Vagina (tissue), 2 donors: ENCODE data around the gene RIN2. TPM values are rescaled to one million over a fixed set of nuclear protein-coding genes. Genes with fewer than 3 reads are reported as not detected.

Experiments used
- DNase-seq, 2 donors: peaks; one replicate each; pipeline ENCODE4 v3.0.0-alpha.2; 2017; ENCODE audit errors: extremely low spot score in 2 of 2
- H3K27ac ChIP-seq: fragments of 200-600 bp; sonication (generic); one replicate; pipeline ENCODE4 v1.5.1; 2019
- H3K27me3 ChIP-seq: fragments of 200-600 bp; sonication (generic); one replicate; pipeline ENCODE4 v1.5.1; 2019
- H3K36me3 ChIP-seq, 2 donors: fragments of 200-600 bp; sonication (generic); one replicate each; pipeline ENCODE4 v1.5.1; 2017 to 2019
- H3K4me1 ChIP-seq: fragments of 200-600 bp; sonication (generic); one replicate; pipeline ENCODE4 v1.5.1; 2019
- H3K4me3 ChIP-seq, 2 donors: fragments of 200-600 bp; sonication (generic); 1 replicate in 1 of 2; 2 replicates in 1 of 2; pipeline ENCODE4 v1.5.1; 2016 to 2019
- H3K9me3 ChIP-seq: fragments of 200-600 bp; sonication (generic); one replicate; pipeline ENCODE4 v1.5.1; 2019
- POLR2A ChIP-seq, 2 donors: fragments of 450-650 bp; IDR thresholded peaks; one replicate each; pipeline ENCODE4 v1.6.1; 2017; ENCODE audit warnings: antibody characterized with exemption in 2 of 2, mild to moderate bottlenecking in 2 of 2, moderate library complexity in 2 of 2
- POLR2AphosphoS5 ChIP-seq, 2 donors: sonication (generic); formaldehyde crosslinking; IDR thresholded peaks; one replicate each; pipeline ENCODE4 v1.9.0; 2017; ENCODE audit warnings: antibody characterized with exemption in 2 of 2, mild to moderate bottlenecking in 2 of 2, low read depth in 1 of 2; ENCODE audit not compliant: insufficient read depth in 1 of 2
- intact Hi-C: fragments of 100-400 bp; cut with DNase I; formaldehyde crosslinking; loops from one replicate; pipeline ENCODE4 v1.15.1; 2023
- total RNA-seq: library from RNA; depleted of rRNA; stranded (reverse); fragments of >200 nt; gene quantifications from one replicate; pipeline ENCODE4 v1.2.3, GENCODE V29; 2016
- TF ChIP-seq, protein P1 (sequence below), 3 experiments: fragments of 450-650 bp in 2 of 3; fragments of 200-600 bp in 1 of 3; sonication (generic) in 1 of 3; IDR thresholded peaks; one replicate each; pipeline ENCODE4 v1.5.1; 2017 to 2019; ENCODE audit warnings: antibody characterized with exemption in 3 of 3, mild to moderate bottlenecking in 2 of 3, moderate library complexity in 2 of 3

RIN2 gene
- total RNA-seq, 1 donor from 2014 or later = 86.9 TPM

DNA sequence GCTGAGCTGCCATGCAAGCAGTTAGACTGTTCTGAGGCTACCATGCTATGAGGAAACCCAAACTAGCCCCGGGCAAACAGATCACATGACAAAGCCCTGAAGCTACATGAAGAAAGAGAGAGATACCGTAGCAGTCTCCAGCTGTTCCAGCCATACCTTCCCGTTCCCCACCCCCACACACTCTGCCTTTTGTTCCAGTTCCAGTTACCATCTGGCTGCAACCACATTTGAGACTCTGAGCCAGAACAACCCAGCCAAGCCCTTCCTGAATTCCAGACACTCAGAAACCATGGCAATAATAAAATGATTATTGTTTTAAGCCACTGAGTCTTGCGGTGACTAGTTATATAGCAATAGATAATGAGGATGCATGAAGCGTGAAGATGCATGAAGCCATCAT, 28.3 kb downstream of the RIN2 start:
- Histone ChIP-seq H3K27me3 (no peaks in the 10 kb centered on the region), H3K9me3 (no peaks in the 10 kb centered on the region), H3K4me3 (no peak overlapping the region), H3K4me1 (peaks cover 38% of the 10 kb centered on the region), H3K27ac (peak overlapping the region; percentile 48), H3K36me3 (no peaks in the 10 kb centered on the region)
- intact Hi-C loops = loop anchor here (5.0 kb wide), 1 partner anchor 211 kb away; no protein-coding TSS in a partner anchor
- no peak for DNase-seq
- peak in 1 of 2 donors; percentile 41 for TF ChIP-seq POLR2AphosphoS5 (IDR thresholded peaks at IDR 0.05; ENCODE audit: insufficient read depth in 1 of 2, low read depth in 1 of 2)
- TF ChIP-seq POLR2A (IDR thresholded peaks at IDR 0.05) = no peak

GRCh38 chr20:19787366-19787765, 29.3 kb downstream of the RIN2 start:
- no peaks in the 10 kb centered on the region for H3K36me3 ChIP-seq
- H3K9me3 ChIP-seq = no peaks in the 10 kb centered on the region
- H3K4me1 ChIP-seq = peaks cover 38% of the 10 kb centered on the region
- no peak for DNase-seq
- no peak for TF ChIP-seq POLR2AphosphoS5 (IDR thresholded peaks at IDR 0.05; ENCODE audit: insufficient read depth in 1 of 2, low read depth in 1 of 2)
- no peak for TF ChIP-seq POLR2A (IDR thresholded peaks at IDR 0.05)
- TF ChIP-seq, protein P1, sequence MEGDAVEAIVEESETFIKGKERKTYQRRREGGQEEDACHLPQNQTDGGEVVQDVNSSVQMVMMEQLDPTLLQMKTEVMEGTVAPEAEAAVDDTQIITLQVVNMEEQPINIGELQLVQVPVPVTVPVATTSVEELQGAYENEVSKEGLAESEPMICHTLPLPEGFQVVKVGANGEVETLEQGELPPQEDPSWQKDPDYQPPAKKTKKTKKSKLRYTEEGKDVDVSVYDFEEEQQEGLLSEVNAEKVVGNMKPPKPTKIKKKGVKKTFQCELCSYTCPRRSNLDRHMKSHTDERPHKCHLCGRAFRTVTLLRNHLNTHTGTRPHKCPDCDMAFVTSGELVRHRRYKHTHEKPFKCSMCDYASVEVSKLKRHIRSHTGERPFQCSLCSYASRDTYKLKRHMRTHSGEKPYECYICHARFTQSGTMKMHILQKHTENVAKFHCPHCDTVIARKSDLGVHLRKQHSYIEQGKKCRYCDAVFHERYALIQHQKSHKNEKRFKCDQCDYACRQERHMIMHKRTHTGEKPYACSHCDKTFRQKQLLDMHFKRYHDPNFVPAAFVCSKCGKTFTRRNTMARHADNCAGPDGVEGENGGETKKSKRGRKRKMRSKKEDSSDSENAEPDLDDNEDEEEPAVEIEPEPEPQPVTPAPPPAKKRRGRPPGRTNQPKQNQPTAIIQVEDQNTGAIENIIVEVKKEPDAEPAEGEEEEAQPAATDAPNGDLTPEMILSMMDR (IDR thresholded peaks at IDR 0.05) = no peak
- no peak overlapping the region for H3K27ac ChIP-seq
- H3K4me3 ChIP-seq = no peak overlapping the region
- intact Hi-C loops = loop anchor here (5.0 kb wide), 1 partner anchor 210 kb away; no protein-coding TSS in a partner anchor
- H3K27me3 ChIP-seq = no peaks in the 10 kb centered on the region

- Histone ChIP-seq H3K27ac (no peak overlapping the region), H3K4me1 (peaks cover 31% of the 10 kb centered on the region), H3K27me3 (no peaks in the 10 kb centered on the region), H3K9me3 (no peaks in the 10 kb centered on the region), H3K4me3 (no peak overlapping the region), H3K36me3 (no peaks in the 10 kb centered on the region)
- intact Hi-C loops = loop anchor here (5.0 kb wide), 1 partner anchor 208 kb away; no protein-coding TSS in a partner anchor
- TF ChIP-seq POLR2A (IDR thresholded peaks at IDR 0.05) = no peak
- TF ChIP-seq, protein P1 (IDR thresholded peaks at IDR 0.05) = no peak
- no peak for TF ChIP-seq POLR2AphosphoS5 (IDR thresholded peaks at IDR 0.05; ENCODE audit: insufficient read depth in 1 of 2, low read depth in 1 of 2)
- DNase-seq = no peak
Measured at GRCh38 chr20:19789009-19789408, 31.0 kb downstream of the RIN2 start.

GRCh38 chr20:19789446-19789845, 31.4 kb downstream of the RIN2 start:
- no peak for DNase-seq
- H3K4me3 ChIP-seq = no peak overlapping the region
- H3K4me1 ChIP-seq = peaks cover 27% of the 10 kb centered on the region
- no peak overlapping the region for H3K27ac ChIP-seq
- intact Hi-C loops = loop anchor here (5.0 kb wide), 1 partner anchor 208 kb away; no protein-coding TSS in a partner anchor
- TF ChIP-seq, protein P1 (IDR thresholded peaks at IDR 0.05) = no peak
- no peak for TF ChIP-seq POLR2A (IDR thresholded peaks at IDR 0.05)
- TF ChIP-seq POLR2AphosphoS5 (IDR thresholded peaks at IDR 0.05; ENCODE audit: insufficient read depth in 1 of 2, low read depth in 1 of 2) = no peak
- H3K27me3 ChIP-seq = no peaks in the 10 kb centered on the region
- no peaks in the 10 kb centered on the region for H3K36me3 ChIP-seq
- no peaks in the 10 kb centered on the region for H3K9me3 ChIP-seq

GRCh38 chr20:19791887-19792286, 33.8 kb downstream of the RIN2 start:
- Histone ChIP-seq H3K36me3 (no peaks in the 10 kb centered on the region), H3K27ac (no peak overlapping the region), H3K4me1 (peaks cover 2% of the 10 kb centered on the region), H3K27me3 (no peaks in the 10 kb centered on the region), H3K4me3 (no peak overlapping the region), H3K9me3 (no peaks in the 10 kb centered on the region)
- TF ChIP-seq POLR2AphosphoS5 (IDR thresholded peaks at IDR 0.05; ENCODE audit: insufficient read depth in 1 of 2, low read depth in 1 of 2) = no peak
- TF ChIP-seq, protein P1 (IDR thresholded peaks at IDR 0.05) = no peak
- no peak for TF ChIP-seq POLR2A (IDR thresholded peaks at IDR 0.05)
- DNase-seq = no peak
- intact Hi-C loops = no loop called here
